ENCODE results near the gene STRN4. TPM values are rescaled to one million over a fixed set of nuclear protein-coding genes. Genes with fewer than 3 reads are reported as not detected.

Gene STRN4
- polyA plus RNA-seq, 1 donor from 2014 or later: 153 TPM

DNA sequence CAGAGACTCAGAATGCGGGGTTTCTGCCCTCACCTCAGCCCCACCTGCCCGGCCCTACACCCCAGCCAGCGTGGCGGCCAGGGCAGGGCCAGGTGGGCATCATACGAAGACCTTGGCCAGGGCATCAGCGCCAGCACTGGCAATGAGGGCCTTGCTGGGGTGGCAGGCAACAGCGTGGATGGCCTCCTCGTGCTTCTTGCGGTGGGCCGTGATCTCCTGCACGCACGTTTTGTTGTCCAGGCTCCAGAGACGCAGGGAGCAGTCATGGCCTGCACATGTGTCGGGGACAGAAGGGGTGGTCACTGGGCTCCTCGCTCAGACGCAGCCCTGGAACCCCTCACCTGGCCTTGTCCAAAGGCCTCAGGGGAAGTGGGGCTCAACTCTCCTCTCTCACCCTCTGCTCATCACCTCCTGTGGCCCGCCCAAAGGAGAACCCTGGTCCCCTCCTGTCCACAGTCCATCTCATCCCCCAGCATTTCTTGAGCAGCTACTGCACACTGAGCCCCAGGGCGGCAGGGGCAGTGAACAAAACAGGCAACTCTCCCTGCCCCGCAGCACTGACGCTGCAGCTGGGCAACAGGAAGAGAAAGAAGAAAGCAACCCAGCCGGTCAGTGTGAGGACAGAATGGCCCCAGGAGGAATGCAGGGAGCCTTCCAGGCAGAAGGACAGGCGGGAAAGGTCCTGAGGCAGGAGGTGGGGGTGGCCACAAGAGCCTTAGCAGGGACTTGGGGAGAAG lies 25.6 kb downstream of the STRN4 start:
- Histone ChIP-seq H3K9me2 (ENCODE audit: insufficient read depth, low read length) (no peaks in the 10 kb centered on the region), H3K4me2 (ENCODE audit: low read length) (no peak overlapping the region), H3F3A (ENCODE audit: insufficient read depth, low read length, poor library complexity, severe bottlenecking) (no peaks in the 10 kb centered on the region), H3K9me3 (ENCODE audit: low read length) (no peaks in the 10 kb centered on the region), H3K9ac (ENCODE audit: low read length) (no peak overlapping the region), H4K20me1 (ENCODE audit: insufficient read depth) (no peaks in the 10 kb centered on the region), H2AFZ (ENCODE audit: low read depth, low read length) (no peak overlapping the region), H3K4me3 (ENCODE audit: low read length) (no peak overlapping the region), H3K27ac (ENCODE audit: low read length) (no peak overlapping the region), H3K79me2 (replicated peaks; ENCODE audit: insufficient read depth, low read length) (no peaks in the 10 kb centered on the region), H3K36me3 (ENCODE audit: insufficient read depth, low read length) (peaks cover 3% of the 10 kb centered on the region), H3K27me3 (ENCODE audit: insufficient read depth, low read depth, low read length) (no peaks in the 10 kb centered on the region)
- TF ChIP-seq POLR2AphosphoS5 (IDR thresholded peaks at IDR 0.05) (no peak), MXI1 (conservative IDR thresholded peaks at IDR 0.05; ENCODE audit: poor library complexity, severe bottlenecking) (no peak), EP300 (conservative IDR thresholded peaks at IDR 0.05; ENCODE audit: poor library complexity, severe bottlenecking) (no peak), TAF1 (IDR thresholded peaks at IDR 0.05; ENCODE audit: low read depth) (no peak), SMC3 (conservative IDR thresholded peaks at IDR 0.05; ENCODE audit: poor library complexity) (no peak)

- Histone ChIP-seq H3K27me3 (ENCODE audit: insufficient read depth, low read depth, low read length) (no peaks in the 10 kb centered on the region), H4K20me1 (ENCODE audit: insufficient read depth) (no peaks in the 10 kb centered on the region), H2AFZ (ENCODE audit: low read depth, low read length) (no peak overlapping the region), H3K9me2 (ENCODE audit: insufficient read depth, low read length) (no peaks in the 10 kb centered on the region), H3K27ac (ENCODE audit: low read length) (no peak overlapping the region), H3K4me3 (ENCODE audit: low read length) (no peak overlapping the region), H3F3A (ENCODE audit: insufficient read depth, low read length, poor library complexity, severe bottlenecking) (no peaks in the 10 kb centered on the region), H3K9me3 (ENCODE audit: low read length) (no peaks in the 10 kb centered on the region), H3K36me3 (ENCODE audit: insufficient read depth, low read length) (peaks cover 3% of the 10 kb centered on the region), H3K4me2 (ENCODE audit: low read length) (no peak overlapping the region), H3K9ac (ENCODE audit: low read length) (no peak overlapping the region), H3K79me2 (replicated peaks; ENCODE audit: insufficient read depth, low read length) (no peaks in the 10 kb centered on the region)
- TF ChIP-seq EZH2 (IDR thresholded peaks at IDR 0.05; ENCODE audit: borderline replicate concordance, insufficient read depth, low read length, poor library complexity, severe bottlenecking) (no peak), MXI1 (conservative IDR thresholded peaks at IDR 0.05; ENCODE audit: poor library complexity, severe bottlenecking) (no peak), RAD21 (conservative IDR thresholded peaks at IDR 0.05) (no peak), TAF1 (IDR thresholded peaks at IDR 0.05; ENCODE audit: low read depth) (no peak), SMC3 (conservative IDR thresholded peaks at IDR 0.05; ENCODE audit: poor library complexity) (no peak)
Measured at GRCh38 chr19:46719629-46720502, 26.4 kb downstream of the STRN4 start.

DNA sequence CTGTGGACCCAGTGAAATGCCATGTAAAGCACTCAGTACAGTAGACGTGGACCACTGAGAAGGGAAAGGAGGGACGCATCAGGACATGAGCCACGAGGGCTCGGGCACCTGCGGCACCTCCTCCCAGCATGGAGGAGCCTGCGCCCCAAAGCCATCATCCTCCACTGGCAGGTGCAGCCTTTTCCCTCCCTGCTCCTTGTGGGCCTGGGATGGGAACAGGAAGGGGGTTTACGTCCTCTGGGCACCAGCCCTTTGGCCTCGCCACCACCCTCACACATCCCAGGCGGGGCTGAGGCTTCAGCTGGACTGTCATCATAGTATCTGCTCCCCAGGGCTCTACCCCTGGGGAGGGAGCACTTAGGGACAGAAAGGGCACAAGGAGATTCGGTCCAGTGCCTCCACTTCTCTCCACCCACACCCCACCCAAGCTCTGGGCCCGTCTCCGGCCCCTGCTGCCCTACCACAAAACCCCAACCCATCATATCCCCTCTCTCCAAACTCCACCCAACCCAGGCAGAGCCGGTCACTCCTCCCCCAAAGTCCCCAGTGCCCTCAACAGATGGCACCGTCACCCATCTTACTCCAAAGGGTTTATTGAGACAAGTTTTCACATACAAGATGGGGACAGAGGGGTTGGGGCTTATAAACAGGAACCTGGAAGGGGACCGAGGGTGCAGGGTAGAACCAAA lies 27.2 kb downstream of the STRN4 start:
- Histone ChIP-seq H3F3A (ENCODE audit: insufficient read depth, low read length, poor library complexity, severe bottlenecking) (no peaks in the 10 kb centered on the region), H2AFZ (ENCODE audit: low read depth, low read length) (no peak overlapping the region), H3K79me2 (replicated peaks; ENCODE audit: insufficient read depth, low read length) (no peaks in the 10 kb centered on the region), H3K4me3 (ENCODE audit: low read length) (no peak overlapping the region), H3K36me3 (ENCODE audit: insufficient read depth, low read length) (no peaks in the 10 kb centered on the region), H3K27me3 (ENCODE audit: insufficient read depth, low read depth, low read length) (no peaks in the 10 kb centered on the region), H3K9me3 (ENCODE audit: low read length) (no peaks in the 10 kb centered on the region), H4K20me1 (ENCODE audit: insufficient read depth) (no peaks in the 10 kb centered on the region), H3K9me2 (ENCODE audit: insufficient read depth, low read length) (no peaks in the 10 kb centered on the region), H3K4me2 (ENCODE audit: low read length) (no peak overlapping the region), H3K27ac (ENCODE audit: low read length) (no peak overlapping the region), H3K9ac (ENCODE audit: low read length) (no peak overlapping the region)
- TF ChIP-seq SMC3 (conservative IDR thresholded peaks at IDR 0.05; ENCODE audit: poor library complexity) (no peak), TAF1 (IDR thresholded peaks at IDR 0.05; ENCODE audit: low read depth) (no peak), RAD21 (conservative IDR thresholded peaks at IDR 0.05) (no peak), MXI1 (conservative IDR thresholded peaks at IDR 0.05; ENCODE audit: poor library complexity, severe bottlenecking) (no peak), POLR2AphosphoS5 (IDR thresholded peaks at IDR 0.05) (no peak), EZH2 (IDR thresholded peaks at IDR 0.05; ENCODE audit: borderline replicate concordance, insufficient read depth, low read length, poor library complexity, severe bottlenecking) (no peak), EP300 (conservative IDR thresholded peaks at IDR 0.05; ENCODE audit: poor library complexity, severe bottlenecking) (no peak)
- TF ChIP-seq, protein P1, sequence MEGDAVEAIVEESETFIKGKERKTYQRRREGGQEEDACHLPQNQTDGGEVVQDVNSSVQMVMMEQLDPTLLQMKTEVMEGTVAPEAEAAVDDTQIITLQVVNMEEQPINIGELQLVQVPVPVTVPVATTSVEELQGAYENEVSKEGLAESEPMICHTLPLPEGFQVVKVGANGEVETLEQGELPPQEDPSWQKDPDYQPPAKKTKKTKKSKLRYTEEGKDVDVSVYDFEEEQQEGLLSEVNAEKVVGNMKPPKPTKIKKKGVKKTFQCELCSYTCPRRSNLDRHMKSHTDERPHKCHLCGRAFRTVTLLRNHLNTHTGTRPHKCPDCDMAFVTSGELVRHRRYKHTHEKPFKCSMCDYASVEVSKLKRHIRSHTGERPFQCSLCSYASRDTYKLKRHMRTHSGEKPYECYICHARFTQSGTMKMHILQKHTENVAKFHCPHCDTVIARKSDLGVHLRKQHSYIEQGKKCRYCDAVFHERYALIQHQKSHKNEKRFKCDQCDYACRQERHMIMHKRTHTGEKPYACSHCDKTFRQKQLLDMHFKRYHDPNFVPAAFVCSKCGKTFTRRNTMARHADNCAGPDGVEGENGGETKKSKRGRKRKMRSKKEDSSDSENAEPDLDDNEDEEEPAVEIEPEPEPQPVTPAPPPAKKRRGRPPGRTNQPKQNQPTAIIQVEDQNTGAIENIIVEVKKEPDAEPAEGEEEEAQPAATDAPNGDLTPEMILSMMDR (IDR thresholded peaks at IDR 0.05; ENCODE audit: poor library complexity, severe bottlenecking): no peak
- TF ChIP-seq, protein P2, sequence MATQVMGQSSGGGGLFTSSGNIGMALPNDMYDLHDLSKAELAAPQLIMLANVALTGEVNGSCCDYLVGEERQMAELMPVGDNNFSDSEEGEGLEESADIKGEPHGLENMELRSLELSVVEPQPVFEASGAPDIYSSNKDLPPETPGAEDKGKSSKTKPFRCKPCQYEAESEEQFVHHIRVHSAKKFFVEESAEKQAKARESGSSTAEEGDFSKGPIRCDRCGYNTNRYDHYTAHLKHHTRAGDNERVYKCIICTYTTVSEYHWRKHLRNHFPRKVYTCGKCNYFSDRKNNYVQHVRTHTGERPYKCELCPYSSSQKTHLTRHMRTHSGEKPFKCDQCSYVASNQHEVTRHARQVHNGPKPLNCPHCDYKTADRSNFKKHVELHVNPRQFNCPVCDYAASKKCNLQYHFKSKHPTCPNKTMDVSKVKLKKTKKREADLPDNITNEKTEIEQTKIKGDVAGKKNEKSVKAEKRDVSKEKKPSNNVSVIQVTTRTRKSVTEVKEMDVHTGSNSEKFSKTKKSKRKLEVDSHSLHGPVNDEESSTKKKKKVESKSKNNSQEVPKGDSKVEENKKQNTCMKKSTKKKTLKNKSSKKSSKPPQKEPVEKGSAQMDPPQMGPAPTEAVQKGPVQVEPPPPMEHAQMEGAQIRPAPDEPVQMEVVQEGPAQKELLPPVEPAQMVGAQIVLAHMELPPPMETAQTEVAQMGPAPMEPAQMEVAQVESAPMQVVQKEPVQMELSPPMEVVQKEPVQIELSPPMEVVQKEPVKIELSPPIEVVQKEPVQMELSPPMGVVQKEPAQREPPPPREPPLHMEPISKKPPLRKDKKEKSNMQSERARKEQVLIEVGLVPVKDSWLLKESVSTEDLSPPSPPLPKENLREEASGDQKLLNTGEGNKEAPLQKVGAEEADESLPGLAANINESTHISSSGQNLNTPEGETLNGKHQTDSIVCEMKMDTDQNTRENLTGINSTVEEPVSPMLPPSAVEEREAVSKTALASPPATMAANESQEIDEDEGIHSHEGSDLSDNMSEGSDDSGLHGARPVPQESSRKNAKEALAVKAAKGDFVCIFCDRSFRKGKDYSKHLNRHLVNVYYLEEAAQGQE (IDR thresholded peaks at IDR 0.05; ENCODE audit: borderline replicate concordance): no peak

All from neural cell (in vitro differentiated cells).